A172 (cell line): Measurements from ENCODE around the gene LIPT1. TPM values are rescaled to one million over a fixed set of nuclear protein-coding genes. Genes with fewer than 3 reads are reported as not detected.
"Not testable (repeated sequence)": the region's sequence is repeated elsewhere in the genome, so short reads cannot be mapped to it uniquely, and the experiment has no call there.

ENCODE experiments used
- DNase-seq: peaks from one replicate; pipeline ENCODE4 v3.0.0-alpha.2; 2015; ENCODE audit warnings: low spot score
- total RNA-seq: library from RNA; depleted of rRNA; stranded (reverse); fragments of >200 nt; shearing (Covaris generic); gene quantifications from 2 replicates; pipeline ENCODE4 v1.2.3, GENCODE V29; 2014; rRNA removed

LIPT1 gene
- total RNA-seq, 1 experiment from 2014 or later = 8.4 TPM

DNA sequence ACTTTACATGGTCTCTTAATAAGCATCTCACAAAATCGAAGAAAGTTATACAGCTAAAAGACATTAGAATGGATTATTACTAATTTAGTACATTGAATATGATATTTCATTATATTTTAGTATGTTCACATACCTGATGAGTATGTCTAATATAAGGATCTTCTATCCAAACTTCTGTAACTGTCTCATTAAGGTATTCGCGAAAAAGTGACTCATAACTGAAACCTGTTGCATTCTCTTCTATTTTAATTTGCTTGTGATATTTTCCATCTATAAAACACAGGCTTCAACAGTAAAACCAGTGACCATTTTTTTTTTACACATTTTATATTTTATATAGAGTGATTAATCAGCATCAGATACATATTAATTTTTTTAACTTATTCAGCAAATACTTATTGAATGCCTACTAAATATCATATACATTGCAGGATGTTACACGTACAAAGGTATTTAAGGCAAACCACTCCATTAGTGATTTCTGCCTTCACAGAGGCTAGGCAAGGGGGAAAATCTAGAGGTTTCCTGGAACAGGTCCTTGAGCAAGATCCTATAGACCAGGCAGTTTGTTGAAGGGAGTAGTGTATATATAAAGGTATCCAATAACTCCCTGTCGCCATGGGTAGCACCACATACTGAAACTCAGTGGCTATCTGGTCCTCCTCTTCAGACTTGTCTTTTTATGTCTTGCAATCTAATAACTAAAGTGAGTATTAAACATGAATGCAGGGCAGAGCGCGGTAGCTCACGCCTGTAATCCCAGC, 16.8 kb downstream of the LIPT1 start:
- DNase-seq = no peak

GRCh38 chr2:99180755-99181623, 26.2 kb downstream of the LIPT1 start, which contains the start of the genes MITD1 and MRPL30:
TSS of gene MITD1 (minus strand) at chr2:99181058. CDS start at chr2:99180981, 77 bp downstream.
TSS of gene MRPL30 (plus strand) at chr2:99181184. CDS start at chr2:99186204, 5,020 bp downstream.
- DNase-seq = peak; percentile 97

DNA sequence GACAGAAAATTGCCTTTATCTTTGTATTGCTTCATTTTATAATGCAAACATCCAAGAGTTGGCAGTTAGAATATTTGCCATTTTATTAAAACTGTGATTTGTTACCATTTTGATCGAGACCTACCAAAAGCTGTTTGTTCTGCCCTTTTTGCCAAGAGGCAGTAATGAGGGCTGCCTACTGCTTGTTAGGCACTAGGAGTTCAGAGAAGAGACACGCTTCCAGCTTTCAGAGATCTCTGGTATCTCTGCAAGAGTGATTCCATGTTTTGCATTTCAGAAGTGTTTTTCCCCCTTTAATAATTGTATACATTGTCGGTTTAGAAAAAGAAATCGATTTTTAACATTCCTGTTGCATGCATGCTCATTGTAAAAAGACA, 26.8 kb downstream of the LIPT1 start:
- no peak for DNase-seq

DNA sequence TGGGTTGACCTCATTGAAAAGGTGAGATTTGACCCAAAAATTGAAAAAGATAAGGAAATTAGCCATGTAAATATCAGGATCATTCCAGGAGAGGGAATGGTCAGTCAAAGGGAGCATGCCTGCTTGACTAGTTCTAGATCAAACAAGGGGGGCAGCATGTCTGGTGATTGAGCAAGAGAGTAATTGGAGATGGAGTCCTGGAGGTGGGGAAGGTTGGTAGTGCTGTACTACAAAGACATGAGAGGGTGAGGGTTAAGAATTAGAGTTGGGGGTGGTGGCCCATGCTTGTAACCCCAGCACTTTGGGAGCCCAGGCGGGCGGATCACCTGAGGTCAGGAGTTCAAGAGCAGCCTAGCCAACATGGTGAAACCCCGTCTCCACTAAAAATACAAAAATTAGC, 28.3 kb downstream of the LIPT1 start:
- no peak for DNase-seq

DNA sequence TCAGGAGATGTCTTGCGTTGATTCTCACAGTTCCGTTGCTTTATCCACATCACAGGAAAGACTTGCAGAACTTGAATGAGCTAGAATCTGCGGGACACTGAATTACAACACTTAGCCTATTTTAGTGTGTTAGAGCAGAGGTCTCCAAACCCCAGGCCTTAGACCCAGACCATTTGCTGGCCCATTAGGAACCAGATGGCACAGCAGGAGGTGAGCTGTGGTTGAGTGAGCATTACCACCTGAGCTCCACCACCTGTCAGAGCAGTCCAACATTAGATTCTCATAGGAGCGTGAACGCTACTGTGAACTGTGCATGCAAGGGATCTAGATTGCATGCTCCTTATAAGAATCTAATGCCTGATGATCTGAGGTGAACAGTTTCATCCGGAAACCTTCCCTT, 30.0 kb downstream of the LIPT1 start:
- no peak for DNase-seq

DNA sequence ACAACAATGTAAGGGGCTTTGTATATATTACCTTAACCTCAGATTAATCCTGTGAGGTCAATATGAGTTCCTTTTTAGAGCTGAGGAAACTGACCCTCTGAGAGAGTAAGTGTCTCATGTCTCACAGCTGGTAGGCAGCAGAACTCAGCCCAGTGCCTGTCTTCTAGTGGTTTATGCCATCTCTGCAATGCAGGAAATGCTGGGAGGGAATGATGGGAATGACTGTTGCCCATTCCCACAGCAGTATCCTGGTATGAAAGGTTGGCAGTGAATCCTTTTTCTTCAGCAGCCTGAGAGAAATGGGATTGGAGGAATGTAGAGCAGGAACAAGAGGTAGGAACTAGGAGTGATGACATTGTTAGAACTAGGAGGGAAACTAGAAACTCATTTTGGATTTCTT, 32.2 kb downstream of the LIPT1 start:
- no peak for DNase-seq

DNA sequence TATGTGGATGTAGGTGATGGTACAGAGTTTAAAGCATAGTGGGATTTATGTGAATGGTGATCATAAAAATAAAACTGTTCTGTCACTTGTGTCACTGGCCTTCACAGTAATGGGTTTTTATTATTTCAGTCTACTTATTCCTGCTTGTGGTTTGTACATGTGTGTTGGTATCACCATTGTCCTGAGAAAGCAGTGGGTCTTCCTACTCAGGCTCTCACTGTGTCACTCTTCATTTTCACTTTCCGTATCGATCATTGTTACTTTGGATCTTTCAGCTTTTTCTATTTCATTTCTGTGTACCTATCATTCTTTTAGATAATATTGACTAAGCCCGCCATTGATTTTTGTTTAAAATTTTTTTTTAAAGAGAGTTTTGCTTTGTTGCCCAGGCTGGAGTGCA, 33.6 kb downstream of the LIPT1 start:
- DNase-seq = no peak

DNA sequence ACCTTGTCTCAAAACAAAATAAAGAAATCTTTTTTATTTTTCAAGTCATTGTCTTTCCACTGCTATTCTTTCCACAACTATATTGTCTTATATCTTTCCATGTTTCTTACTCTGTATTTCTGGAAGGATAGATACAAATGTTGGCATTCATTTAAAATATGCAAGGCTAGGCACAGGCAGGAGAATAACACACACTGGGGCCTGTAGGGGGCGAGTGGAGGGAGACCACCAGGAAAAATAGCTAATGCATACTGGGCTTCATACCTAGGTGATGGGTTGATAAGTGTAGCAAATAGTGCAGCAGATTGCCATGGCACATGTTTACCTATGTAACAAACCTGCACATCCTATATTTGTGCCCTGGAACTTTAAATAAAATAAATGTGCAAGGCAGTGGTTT, 35.8 kb downstream of the LIPT1 start:
- DNase-seq = no peak

DNA sequence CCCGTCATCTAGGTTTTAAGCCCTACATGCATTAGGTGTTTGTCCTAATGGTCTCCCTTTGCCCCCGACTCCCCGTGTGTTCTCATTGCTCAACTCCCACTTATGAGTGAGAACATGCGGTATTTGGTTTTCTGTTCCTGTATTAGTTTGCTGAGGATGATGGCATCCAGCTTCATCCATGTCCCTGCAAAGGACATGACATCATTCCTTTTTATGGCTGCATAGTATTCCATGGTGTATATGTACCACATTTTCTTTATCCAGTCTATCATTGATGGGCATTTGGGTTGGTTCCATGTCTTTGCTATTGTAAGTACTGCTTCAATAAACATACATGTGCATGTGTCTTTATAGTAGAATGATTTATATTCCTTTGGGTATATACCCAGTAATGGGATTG, 37.6 kb downstream of the LIPT1 start:
- DNase-seq = not testable (repeated sequence)

DNA sequence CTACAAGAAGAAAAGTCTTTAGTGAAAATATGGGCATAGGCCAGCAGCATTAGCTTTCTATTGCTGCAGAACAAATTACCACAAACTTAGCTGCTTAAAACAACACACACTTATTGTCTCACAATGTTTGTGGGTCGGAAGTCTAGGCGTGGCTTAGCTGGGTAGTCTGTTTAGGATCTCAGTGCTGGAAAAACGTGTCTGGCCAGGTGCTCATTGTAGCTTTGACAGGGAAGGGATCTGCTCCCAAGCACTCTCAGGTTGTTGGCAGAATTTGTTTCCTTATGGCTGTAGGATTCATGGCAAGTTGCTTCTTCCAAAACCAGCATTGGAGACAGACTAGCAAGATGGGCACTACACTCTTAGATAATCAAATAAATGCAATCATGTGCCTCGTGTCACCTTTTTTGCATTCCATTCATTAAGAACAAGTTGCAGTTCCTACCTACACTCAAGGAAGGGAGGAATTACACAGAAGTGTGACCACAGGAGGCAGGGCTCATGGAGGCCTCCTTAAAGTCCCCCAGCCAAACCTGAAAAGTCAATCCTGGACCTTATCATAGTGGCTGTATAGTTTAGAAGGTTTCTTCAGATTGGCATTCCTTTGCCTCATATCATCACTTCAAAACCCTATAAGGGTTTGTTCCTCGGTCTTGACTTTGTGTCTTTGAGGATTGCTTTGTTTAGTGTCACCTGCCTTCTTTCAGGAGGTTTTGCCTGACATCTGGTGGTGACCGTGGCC, 43.5 kb downstream of the LIPT1 start:
- DNase-seq = no peak

GRCh38 chr2:99200076-99200800, 45.5 kb downstream of the LIPT1 start:
- no peak for DNase-seq

DNA sequence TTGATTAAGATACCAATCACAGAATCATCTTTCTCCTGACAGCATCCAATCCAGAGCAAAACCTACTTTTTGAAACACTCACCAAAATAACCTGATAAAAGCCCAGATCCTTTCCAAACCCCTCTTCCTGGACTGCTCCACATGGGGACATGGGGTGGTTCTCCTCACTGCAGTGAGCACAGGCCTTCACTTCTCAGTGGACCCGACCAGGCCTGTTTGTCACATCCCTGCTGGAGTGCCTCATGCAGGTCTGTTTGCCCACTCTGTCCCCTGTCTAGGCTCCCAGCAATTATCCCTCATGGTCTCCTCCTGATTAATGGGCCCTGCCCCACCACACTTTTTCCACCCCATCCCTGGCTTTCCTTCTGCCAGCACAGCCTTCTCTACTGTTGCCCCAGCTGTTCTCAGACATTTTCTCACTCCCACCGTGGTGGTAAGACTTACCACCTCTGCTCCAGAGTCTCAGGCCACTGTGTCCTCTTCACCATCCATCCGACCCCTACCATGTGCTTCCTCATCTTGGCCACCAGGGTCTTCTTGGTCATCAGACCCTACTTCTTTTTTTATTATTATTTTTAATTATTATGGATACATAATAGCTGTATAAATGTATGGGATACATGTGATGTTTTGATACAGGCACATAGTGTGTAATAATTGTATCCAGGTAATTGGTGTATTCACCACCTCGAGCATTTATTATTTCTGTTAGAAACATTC, 47.4 kb downstream of the LIPT1 start:
- no peak for DNase-seq

GRCh38 chr2:99205491-99205890, 50.7 kb downstream of the LIPT1 start:
- no peak for DNase-seq

Other genes with a start within 250 kb of the LIPT1 start
- 0.79 and 3.1 TPM in 2 replicates for gene CRACDL, start 218.7 kb upstream of the LIPT1 start, total RNA-seq
- gene C2orf15, start 13.3 kb upstream of the LIPT1 start, total RNA-seq = 1.0 and 1.4 TPM in 2 replicates
- 2.0 and 4.0 TPM in 2 replicates for gene TSGA10, start within 50 bp of the LIPT1 start, total RNA-seq
- gene MITD1, start 26.1 kb downstream of the LIPT1 start, total RNA-seq = 79.9 and 80.1 TPM in 2 replicates
- 53.6 and 67.3 TPM in 2 replicates for gene MRPL30, start 26.2 kb downstream of the LIPT1 start, total RNA-seq
- gene LYG2, start 100.7 kb downstream of the LIPT1 start, total RNA-seq = not detected in 2 replicates
- gene LYG1, start 146.2 kb downstream of the LIPT1 start, total RNA-seq = not detected in 2 replicates
- gene TXNDC9, start 181.4 kb downstream of the LIPT1 start, total RNA-seq = 197 and 209 TPM in 2 replicates
- 17.2 and 19.1 TPM in 2 replicates for gene EIF5B, start 182.4 kb downstream of the LIPT1 start, total RNA-seq